HPDE6-E6E7 (cell line): ENCODE measurements around the gene ZNF554.
"Not testable (repeated sequence)": the region's sequence is repeated elsewhere in the genome, so short reads cannot be mapped to it uniquely, and the experiment has no call there.

ENCODE experiments used
- DNase-seq: peaks from one replicate; pipeline ENCODE4 v3.0.0; 2011; ENCODE audit warnings: missing footprints; ENCODE audit errors: extremely low spot score

The ZNF554 gene

GRCh38 chr19:2867025-2867991 lies 47.6 kb downstream of the ZNF554 start, which contains the start of gene ZNF556:
Gene ZNF556 (plus strand): TSS chr19:2867335. CDS start chr19:2867422, 87 bp downstream.
- DNase-seq = no peak

GRCh38 chr19:2869618-2870017 lies 50.0 kb downstream of the ZNF554 start:
- DNase-seq = no peak

GRCh38 chr19:2872175-2872574 lies 52.5 kb downstream of the ZNF554 start:
- DNase-seq = not testable (repeated sequence)

- no peak for DNase-seq
Measured at GRCh38 chr19:2877398-2878331, 58.0 kb downstream of the ZNF554 start.

GRCh38 chr19:2883686-2884439 lies 64.2 kb downstream of the ZNF554 start:
- no peak for DNase-seq

- DNase-seq = no peak
Measured at GRCh38 chr19:2885736-2886135, 66.1 kb downstream of the ZNF554 start.
